GM12892 (cell line): Measurements from ENCODE around the gene GCFC2.

Experiments
- POLR2A ChIP-seq: IDR thresholded peaks from 2 replicates; pipeline ENCODE4 v1.6.1; 2011; ENCODE audit warnings: low read depth, low read length, control low read depth
- POLR2AphosphoS5 ChIP-seq: IDR thresholded peaks from 2 replicates; pipeline ENCODE4 v1.6.1; 2011; ENCODE audit warnings: low read depth, low read length, control low read depth
- TAF1 ChIP-seq: IDR thresholded peaks from 2 replicates; pipeline ENCODE4 v1.6.1; 2011; ENCODE audit warnings: low read depth, mild to moderate bottlenecking, control low read depth, low read length, borderline replicate concordance

DNA sequence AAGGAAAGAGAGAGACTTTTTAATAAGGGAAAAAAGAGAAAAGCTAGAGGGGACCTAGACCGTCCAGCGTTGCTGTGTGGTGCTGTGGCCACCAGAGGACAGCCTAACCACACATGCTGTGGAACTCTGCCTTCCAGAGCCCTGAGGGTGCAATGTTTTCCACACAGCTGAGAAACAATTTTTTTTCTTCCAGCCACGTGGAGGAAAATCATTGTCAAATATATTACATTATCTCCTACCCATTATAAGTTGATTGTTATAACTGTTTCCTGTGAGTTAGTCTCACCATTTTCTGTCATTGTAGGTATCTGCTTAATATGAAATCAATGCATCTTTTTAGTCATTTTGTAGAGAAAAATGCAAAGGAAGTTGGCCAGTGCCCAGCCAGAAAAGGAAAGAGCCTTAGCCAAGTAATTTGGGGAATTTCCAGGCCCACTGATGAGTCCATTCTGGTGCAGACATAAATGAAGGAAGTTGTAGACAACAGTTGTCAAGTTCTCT lies 70.0 kb downstream of the GCFC2 start:
- no peak for TF ChIP-seq POLR2A
- no peak for TF ChIP-seq POLR2AphosphoS5
- TF ChIP-seq TAF1 = no peak
